Rectal smooth muscle tissue (tissue), 1 donor: ENCODE measurements around the gene TRDMT1.

Experiments used
- H3K27ac ChIP-seq: one replicate; pipeline ENCODE4 v1.7.0; 2013; ENCODE audit warnings: low read depth, low read length, inconsistent platforms
- H3K27me3 ChIP-seq: one replicate; pipeline ENCODE4 v1.7.0; 2013; ENCODE audit warnings: low read length; ENCODE audit not compliant: control insufficient read depth, insufficient read depth
- H3K36me3 ChIP-seq: one replicate; pipeline ENCODE4 v1.7.0; 2013; ENCODE audit warnings: low read length; ENCODE audit not compliant: control insufficient read depth, insufficient read depth
- H3K4me1 ChIP-seq: one replicate; pipeline ENCODE4 v1.7.0; 2013; ENCODE audit warnings: low read length; ENCODE audit not compliant: control insufficient read depth, insufficient read depth
- H3K4me3 ChIP-seq: one replicate; pipeline ENCODE4 v1.7.0; 2013; ENCODE audit warnings: low read length
- H3K9ac ChIP-seq: one replicate; pipeline ENCODE4 v1.7.0; 2013; ENCODE audit warnings: low read length

Gene TRDMT1

GRCh38 chr10:17177014-17177413 lies 24.5 kb downstream of the TRDMT1 start:
- no peak overlapping the region for H3K4me3 ChIP-seq
- H3K36me3 ChIP-seq, result no peaks in the 10 kb centered on the region
- no peaks in the 10 kb centered on the region for H3K4me1 ChIP-seq
- H3K27ac ChIP-seq, result no peak overlapping the region
- no peak overlapping the region for H3K9ac ChIP-seq
- no peaks in the 10 kb centered on the region for H3K27me3 ChIP-seq

- no peaks in the 10 kb centered on the region for H3K27me3 ChIP-seq
- H3K4me1 ChIP-seq, result no peaks in the 10 kb centered on the region
- H3K36me3 ChIP-seq, result no peaks in the 10 kb centered on the region
- no peak overlapping the region for H3K4me3 ChIP-seq
- no peak overlapping the region for H3K9ac ChIP-seq
- no peak overlapping the region for H3K27ac ChIP-seq
Measured at GRCh38 chr10:17176091-17176490, 25.4 kb downstream of the TRDMT1 start.

DNA sequence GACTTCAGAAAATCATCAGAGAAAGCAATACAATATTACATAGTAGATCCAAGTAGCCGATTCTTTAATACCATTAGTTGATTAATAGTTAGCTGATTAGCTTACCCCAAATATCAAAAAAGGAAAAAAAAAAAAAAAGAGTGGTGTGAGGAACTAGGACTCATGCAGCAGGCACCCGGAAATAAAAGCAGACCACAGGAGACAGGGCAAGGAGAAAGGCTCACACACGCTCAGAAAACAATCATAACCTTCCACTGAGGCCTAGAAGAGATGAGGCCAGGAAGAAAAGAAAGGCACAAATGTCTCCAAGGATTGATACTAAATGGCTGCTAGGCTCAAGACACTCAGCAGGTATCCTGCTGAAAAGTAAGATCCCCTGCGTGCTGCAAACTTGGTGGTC lies 25.9 kb downstream of the TRDMT1 start:
- Histone ChIP-seq H3K27me3 (no peaks in the 10 kb centered on the region), H3K36me3 (no peaks in the 10 kb centered on the region), H3K4me3 (no peak overlapping the region), H3K9ac (no peak overlapping the region), H3K4me1 (no peaks in the 10 kb centered on the region), H3K27ac (no peak overlapping the region)

DNA sequence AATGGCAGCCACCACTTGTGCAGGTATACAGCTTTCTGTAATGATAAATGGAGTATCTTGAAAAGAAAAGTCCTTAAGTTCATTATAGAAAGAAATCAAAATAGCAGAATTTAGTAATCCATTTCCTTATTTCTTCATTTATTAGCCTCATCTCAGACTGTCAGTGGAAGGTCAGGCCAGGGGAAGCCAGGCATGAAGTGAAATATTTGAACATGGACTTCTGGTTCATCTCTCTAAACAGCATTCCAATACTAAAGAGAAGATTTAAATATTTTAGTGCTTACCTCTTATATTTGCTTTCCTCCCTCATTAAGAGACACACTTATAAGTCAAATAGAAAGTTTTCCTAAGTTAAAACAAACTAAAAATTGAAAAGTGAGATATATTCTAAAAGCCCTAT lies 26.8 kb downstream of the TRDMT1 start:
- Histone ChIP-seq H3K36me3 (no peaks in the 10 kb centered on the region), H3K9ac (no peak overlapping the region), H3K4me3 (no peak overlapping the region), H3K27me3 (no peaks in the 10 kb centered on the region), H3K4me1 (no peaks in the 10 kb centered on the region), H3K27ac (no peak overlapping the region)

- Histone ChIP-seq H3K27ac (no peak overlapping the region), H3K4me3 (no peak overlapping the region)
Measured at GRCh38 chr10:17171141-17171641, 30.3 kb downstream of the TRDMT1 start.

GRCh38 chr10:17169803-17170202 lies 31.7 kb downstream of the TRDMT1 start:
- Histone ChIP-seq H3K4me1 (no peaks in the 10 kb centered on the region), H3K4me3 (no peak overlapping the region), H3K36me3 (no peaks in the 10 kb centered on the region), H3K27me3 (no peaks in the 10 kb centered on the region), H3K9ac (no peak overlapping the region), H3K27ac (no peak overlapping the region)

More at GRCh38 chr10:17171141-17171641, 30.3 kb downstream of the TRDMT1 start:
- Histone ChIP-seq H3K27me3 (no peaks in the 10 kb centered on the region), H3K36me3 (no peaks in the 10 kb centered on the region), H3K4me1 (no peaks in the 10 kb centered on the region), H3K9ac (no peak overlapping the region)

GRCh38 chr10:17166699-17167098 lies 34.8 kb downstream of the TRDMT1 start:
- H3K4me3 ChIP-seq, result no peak overlapping the region
- no peak overlapping the region for H3K27ac ChIP-seq
- no peaks in the 10 kb centered on the region for H3K4me1 ChIP-seq
- H3K27me3 ChIP-seq, result no peaks in the 10 kb centered on the region
- H3K36me3 ChIP-seq, result no peaks in the 10 kb centered on the region
- H3K9ac ChIP-seq, result no peak overlapping the region

DNA sequence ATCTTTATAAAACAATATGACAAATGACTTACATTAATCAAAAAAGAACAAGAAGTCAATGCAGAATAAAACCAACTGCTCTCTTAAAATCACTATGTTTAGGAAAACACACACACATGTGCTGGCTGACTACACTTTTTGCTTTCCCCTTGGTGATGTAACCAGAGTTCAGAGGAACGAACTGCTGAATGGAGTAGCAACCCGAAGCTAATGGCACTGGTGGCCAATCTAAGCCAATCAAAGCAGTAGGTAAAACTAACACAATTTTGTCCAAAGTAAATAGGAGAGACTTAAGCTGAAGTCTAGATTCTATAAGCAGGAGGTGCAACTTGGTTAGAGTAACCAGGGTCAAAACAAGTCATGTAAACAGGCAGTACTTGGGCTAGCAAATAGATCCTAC lies 38.6 kb downstream of the TRDMT1 start:
- Histone ChIP-seq H3K27ac (no peak overlapping the region), H3K4me1 (no peaks in the 10 kb centered on the region), H3K9ac (no peak overlapping the region), H3K4me3 (no peak overlapping the region), H3K36me3 (no peaks in the 10 kb centered on the region), H3K27me3 (no peaks in the 10 kb centered on the region)

GRCh38 chr10:17161775-17162174 lies 39.7 kb downstream of the TRDMT1 start:
- H3K36me3 ChIP-seq, result no peaks in the 10 kb centered on the region
- no peak overlapping the region for H3K9ac ChIP-seq
- no peak overlapping the region for H3K27ac ChIP-seq
- no peak overlapping the region for H3K4me3 ChIP-seq
- no peaks in the 10 kb centered on the region for H3K27me3 ChIP-seq
- H3K4me1 ChIP-seq, result no peaks in the 10 kb centered on the region

- Histone ChIP-seq H3K4me3 (no peak overlapping the region), H3K27ac (no peak overlapping the region), H3K36me3 (no peaks in the 10 kb centered on the region), H3K4me1 (no peaks in the 10 kb centered on the region), H3K27me3 (no peaks in the 10 kb centered on the region), H3K9ac (no peak overlapping the region)
Measured at GRCh38 chr10:17157024-17157423, 44.4 kb downstream of the TRDMT1 start.

GRCh38 chr10:17155826-17156225 lies 45.6 kb downstream of the TRDMT1 start:
- Histone ChIP-seq H3K27ac (no peak overlapping the region), H3K4me1 (no peaks in the 10 kb centered on the region), H3K9ac (no peak overlapping the region), H3K4me3 (no peak overlapping the region), H3K27me3 (no peaks in the 10 kb centered on the region), H3K36me3 (no peaks in the 10 kb centered on the region)

DNA sequence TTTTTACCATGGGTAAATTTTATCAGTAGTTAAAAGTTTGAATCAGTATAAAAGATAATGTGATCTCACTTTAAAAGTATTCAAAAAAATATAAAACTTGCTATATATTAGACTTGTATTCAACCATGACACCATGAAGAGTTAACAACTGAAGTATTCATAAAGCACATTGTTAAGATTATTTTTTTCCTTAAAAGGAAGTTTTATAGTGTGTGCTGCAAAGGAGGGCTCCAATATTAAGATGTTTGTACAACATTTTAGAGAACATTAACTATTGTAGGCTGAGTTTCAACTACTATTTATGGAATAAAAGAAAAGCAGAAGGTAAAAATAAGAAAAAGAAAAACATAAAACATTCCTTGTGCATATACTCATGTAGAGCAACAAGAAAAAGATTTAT lies 47.4 kb downstream of the TRDMT1 start:
- Histone ChIP-seq H3K27ac (no peak overlapping the region), H3K4me3 (no peak overlapping the region), H3K4me1 (no peaks in the 10 kb centered on the region), H3K27me3 (no peaks in the 10 kb centered on the region), H3K36me3 (no peaks in the 10 kb centered on the region), H3K9ac (no peak overlapping the region)

GRCh38 chr10:17153321-17153720 lies 48.2 kb downstream of the TRDMT1 start:
- Histone ChIP-seq H3K9ac (no peak overlapping the region), H3K4me3 (no peak overlapping the region), H3K27ac (no peak overlapping the region), H3K27me3 (no peaks in the 10 kb centered on the region), H3K4me1 (no peaks in the 10 kb centered on the region), H3K36me3 (no peaks in the 10 kb centered on the region)
